NB4 (cell line): ENCODE data around the gene GRIK2.

Experiments used
- DNase-seq: peaks from one replicate; pipeline ENCODE4 v3.0.0; 2010; ENCODE audit warnings: low read depth
- H3K4me3 ChIP-seq: one replicate; pipeline ENCODE4 v1.5.1; 2011; ENCODE audit warnings: mild to moderate bottlenecking, low read depth, low read length, moderate library complexity
- MYC ChIP-seq: IDR thresholded peaks from 2 replicates; pipeline ENCODE4 v1.6.1; 2011; ENCODE audit warnings: low read depth, low read length
- POLR2A ChIP-seq: IDR thresholded peaks from 2 replicates; pipeline ENCODE4 v1.6.1; 2011; ENCODE audit warnings: mild to moderate bottlenecking; ENCODE audit not compliant: insufficient read length; ENCODE audit errors: extremely low read depth
- TF ChIP-seq, protein P1 (sequence below): IDR thresholded peaks from one replicate; pipeline ENCODE4 v1.5.1; 2012; ENCODE audit warnings: low read depth, low read length
- TF ChIP-seq, protein P2 (sequence below): IDR thresholded peaks from 2 replicates; pipeline ENCODE4 v1.6.1; 2011; ENCODE audit warnings: low read depth, low read length

The GRIK2 gene

GRCh38 chr6:101832371-101832770 is 438.9 kb downstream of the GRIK2 start:
- no peak for DNase-seq
- no peak overlapping the region for H3K4me3 ChIP-seq
- TF ChIP-seq POLR2A (no peak), MYC (no peak)
- TF ChIP-seq, protein P1, sequence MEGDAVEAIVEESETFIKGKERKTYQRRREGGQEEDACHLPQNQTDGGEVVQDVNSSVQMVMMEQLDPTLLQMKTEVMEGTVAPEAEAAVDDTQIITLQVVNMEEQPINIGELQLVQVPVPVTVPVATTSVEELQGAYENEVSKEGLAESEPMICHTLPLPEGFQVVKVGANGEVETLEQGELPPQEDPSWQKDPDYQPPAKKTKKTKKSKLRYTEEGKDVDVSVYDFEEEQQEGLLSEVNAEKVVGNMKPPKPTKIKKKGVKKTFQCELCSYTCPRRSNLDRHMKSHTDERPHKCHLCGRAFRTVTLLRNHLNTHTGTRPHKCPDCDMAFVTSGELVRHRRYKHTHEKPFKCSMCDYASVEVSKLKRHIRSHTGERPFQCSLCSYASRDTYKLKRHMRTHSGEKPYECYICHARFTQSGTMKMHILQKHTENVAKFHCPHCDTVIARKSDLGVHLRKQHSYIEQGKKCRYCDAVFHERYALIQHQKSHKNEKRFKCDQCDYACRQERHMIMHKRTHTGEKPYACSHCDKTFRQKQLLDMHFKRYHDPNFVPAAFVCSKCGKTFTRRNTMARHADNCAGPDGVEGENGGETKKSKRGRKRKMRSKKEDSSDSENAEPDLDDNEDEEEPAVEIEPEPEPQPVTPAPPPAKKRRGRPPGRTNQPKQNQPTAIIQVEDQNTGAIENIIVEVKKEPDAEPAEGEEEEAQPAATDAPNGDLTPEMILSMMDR: no peak
- TF ChIP-seq, protein P2, sequence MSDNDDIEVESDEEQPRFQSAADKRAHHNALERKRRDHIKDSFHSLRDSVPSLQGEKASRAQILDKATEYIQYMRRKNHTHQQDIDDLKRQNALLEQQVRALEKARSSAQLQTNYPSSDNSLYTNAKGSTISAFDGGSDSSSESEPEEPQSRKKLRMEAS: no peak

DNA sequence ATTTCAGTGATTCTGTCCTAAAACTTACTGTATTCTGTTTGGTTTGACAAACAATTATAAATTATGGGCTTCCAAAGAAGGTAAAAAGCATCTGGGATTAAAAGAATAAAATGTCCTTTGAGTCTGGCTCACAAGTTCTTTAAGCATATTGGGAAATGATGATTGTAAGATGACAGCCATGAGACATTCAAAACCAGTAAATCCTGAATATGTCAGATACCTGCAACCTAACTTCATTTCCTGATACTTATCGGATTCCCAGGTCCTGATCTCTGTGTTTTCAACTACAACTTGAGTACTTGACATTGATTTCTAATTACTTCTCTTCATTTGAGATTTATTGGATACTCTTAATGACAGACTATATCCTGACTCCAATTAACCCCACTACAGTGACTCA is 446.6 kb downstream of the GRIK2 start:
- TF ChIP-seq, protein P1: no peak
- TF ChIP-seq, protein P2: no peak
- TF ChIP-seq POLR2A (no peak), MYC (no peak)
- no peak for DNase-seq
- no peak overlapping the region for H3K4me3 ChIP-seq

GRCh38 chr6:101845172-101845571 is 451.7 kb downstream of the GRIK2 start:
- no peak overlapping the region for H3K4me3 ChIP-seq
- TF ChIP-seq, protein P1: no peak
- no peak for TF ChIP-seq POLR2A
- TF ChIP-seq, protein P2: no peak
- no peak for TF ChIP-seq MYC
- DNase-seq: no peak

DNA sequence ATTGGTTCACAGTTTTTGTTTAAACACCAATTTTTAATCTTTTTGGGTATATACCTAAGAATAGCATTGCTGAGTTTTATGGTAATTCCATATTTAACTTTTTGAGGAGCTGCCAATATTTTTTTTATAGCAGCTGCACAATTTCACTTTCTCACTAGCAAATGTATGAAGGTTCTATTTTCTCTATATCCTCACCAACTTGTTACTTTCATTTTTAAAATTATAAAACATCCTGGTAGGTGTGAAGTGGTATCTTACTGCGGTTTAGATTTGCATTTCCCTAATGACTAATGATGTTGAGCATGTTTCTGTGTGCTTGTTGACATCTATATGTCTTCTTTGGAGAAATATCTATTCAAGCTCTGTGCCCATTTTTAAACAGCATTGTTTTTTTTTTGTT is 452.1 kb downstream of the GRIK2 start:
- DNase-seq: no peak
- TF ChIP-seq, protein P1: no peak
- TF ChIP-seq, protein P2: no peak
- no peak for TF ChIP-seq POLR2A
- TF ChIP-seq MYC: no peak
- no peak overlapping the region for H3K4me3 ChIP-seq

GRCh38 chr6:101847690-101848089 is 454.2 kb downstream of the GRIK2 start:
- DNase-seq: no peak
- TF ChIP-seq, protein P1: no peak
- no peak for TF ChIP-seq MYC
- TF ChIP-seq, protein P2: no peak
- TF ChIP-seq POLR2A: no peak
- H3K4me3 ChIP-seq: no peak overlapping the region

DNA sequence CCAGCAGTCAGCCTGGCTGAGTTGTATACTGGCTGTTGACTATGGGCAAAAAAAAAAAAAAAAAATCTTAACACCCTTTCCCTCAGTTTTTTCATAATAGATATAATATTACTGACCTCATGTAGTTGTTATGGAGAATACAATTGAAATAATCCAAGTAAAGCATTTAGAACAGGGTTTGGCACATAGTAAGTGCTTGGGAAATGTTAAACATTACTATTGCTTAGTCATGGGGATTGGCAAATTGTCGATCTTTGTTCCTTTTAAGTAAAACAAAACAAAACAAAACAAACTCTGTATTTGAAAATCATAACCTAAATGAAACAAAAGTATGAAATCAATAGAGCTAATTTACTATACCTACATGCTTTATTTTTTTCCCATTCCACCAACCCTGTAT is 458.4 kb downstream of the GRIK2 start:
- TF ChIP-seq, protein P1: no peak
- no peak for TF ChIP-seq MYC
- TF ChIP-seq, protein P2: no peak
- TF ChIP-seq POLR2A: no peak
- no peak overlapping the region for H3K4me3 ChIP-seq
- no peak for DNase-seq
